SKM-1 (cell line): ENCODE measurements around the gene EDN3.
"Not testable (repeated sequence)": the region's sequence is repeated elsewhere in the genome, so short reads cannot be mapped to it uniquely, and the experiment has no call there.

Experiments used
- DNase-seq: peaks from one replicate; lab custom pipeline; 2025; ENCODE audit not compliant: unreplicated experiment; lab: John Stamatoyannopoulos, UW

The EDN3 gene

GRCh38 chr20:59334651-59335300, 34.4 kb downstream of the EDN3 start:
- DNase-seq: no peak

- no peak for DNase-seq
Measured at GRCh38 chr20:59335377-59335776, 35.0 kb downstream of the EDN3 start.

GRCh38 chr20:59336540-59336939, 36.1 kb downstream of the EDN3 start:
- DNase-seq: no peak

DNA sequence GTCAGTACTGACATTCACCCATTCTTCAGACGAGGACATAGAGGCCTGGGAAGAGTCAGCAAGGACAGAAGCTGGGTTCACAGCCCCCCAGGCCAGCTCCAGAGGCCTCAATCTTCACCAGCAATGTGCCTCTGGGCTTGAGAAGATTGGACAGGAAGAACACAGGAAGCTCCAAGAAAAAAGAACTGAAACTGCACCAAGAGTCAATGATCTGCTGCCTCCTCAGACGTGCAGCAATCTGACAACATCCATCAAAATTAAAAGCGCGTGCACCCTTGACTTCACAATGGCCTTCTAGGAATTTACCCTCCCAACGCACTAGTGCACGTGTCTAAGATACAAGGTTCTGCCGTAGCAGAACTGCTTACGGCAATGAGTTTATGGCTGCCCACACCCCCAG, 38.0 kb downstream of the EDN3 start:
- not testable (repeated sequence) for DNase-seq

DNA sequence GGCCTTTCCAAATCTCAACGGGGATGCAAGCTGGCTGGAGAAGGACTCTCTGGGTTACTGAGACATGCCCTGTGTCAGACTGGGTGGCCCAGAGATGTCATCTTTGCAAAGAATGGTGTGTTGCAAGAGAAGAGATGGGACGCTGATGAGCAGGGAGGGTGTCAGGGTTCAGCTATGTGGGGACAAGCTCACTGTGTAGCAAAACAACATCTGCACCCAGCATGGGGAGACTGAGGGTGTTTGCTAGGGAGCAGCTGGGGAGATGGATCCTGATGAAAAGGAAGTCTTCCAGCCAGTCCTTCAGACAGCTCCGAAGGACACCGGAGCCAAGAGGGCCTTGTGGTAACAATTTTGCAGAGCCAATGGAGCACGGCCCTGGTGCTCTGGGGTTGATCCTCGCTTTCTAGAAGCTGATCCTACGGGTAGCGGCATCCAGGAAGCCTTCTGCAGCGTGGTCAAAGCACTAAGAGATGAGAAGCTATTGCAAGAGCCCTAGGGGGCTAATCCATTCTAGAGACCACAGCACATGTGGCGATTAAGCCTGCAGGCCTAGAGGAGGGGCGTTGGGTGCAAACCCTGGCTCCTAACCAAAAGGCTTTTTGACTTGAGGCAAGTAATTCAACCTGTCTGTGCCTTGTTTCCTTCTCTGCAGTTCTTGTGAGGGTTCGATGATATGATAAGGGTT, 39.9 kb downstream of the EDN3 start:
- DNase-seq: no peak

- DNase-seq: not testable (repeated sequence)
Measured at GRCh38 chr20:59341285-59342022, 41.0 kb downstream of the EDN3 start.

DNA sequence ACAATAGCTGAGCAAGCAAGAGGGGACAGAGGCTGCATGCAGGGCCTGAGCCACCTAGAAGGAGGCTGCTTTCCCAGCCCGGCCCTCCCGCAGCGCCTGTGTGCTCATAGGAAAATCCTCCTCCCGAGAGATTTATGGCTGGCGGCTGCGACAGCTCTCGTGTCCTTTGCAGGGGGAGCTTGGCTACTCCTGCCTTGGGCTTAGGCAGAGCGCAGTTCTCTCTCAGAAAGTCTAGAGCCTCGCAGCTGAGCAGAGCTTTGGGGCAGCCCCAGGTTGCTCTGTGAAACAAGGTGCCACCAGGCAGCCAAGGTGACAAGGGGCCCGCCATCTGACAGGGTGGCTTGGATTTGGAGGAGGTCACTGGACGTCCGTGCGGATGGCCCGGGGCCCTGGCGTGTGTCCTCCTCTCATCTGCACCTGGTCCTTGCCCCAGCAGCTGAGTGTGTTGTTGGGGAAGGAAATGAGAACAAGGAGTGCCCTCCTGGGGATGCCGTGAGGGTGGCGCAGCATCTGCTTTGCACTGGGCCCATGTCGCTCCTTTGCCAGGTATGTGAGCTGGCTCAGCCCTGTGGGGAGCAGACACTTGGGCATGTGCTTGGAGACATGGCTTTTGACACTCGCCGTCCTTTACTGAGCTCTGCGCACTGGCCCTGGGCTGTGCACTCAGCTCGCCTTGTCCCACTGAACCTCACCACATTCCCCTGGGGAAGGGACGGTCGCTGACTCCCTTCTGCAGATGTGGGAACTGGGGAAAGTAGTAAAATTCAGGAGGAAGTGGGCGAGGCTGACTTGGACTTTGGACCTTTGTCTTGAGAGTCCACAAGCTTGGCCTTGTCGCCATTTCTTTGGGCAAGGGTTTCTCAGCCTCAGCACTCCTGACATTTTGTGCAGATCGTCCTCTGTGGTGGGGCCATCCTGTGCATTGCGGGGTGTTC, 41.9 kb downstream of the EDN3 start:
- DNase-seq: no peak

- DNase-seq: no peak
Measured at GRCh38 chr20:59346061-59346460, 45.6 kb downstream of the EDN3 start.

GRCh38 chr20:59349277-59349676, 48.9 kb downstream of the EDN3 start:
- no peak for DNase-seq

DNA sequence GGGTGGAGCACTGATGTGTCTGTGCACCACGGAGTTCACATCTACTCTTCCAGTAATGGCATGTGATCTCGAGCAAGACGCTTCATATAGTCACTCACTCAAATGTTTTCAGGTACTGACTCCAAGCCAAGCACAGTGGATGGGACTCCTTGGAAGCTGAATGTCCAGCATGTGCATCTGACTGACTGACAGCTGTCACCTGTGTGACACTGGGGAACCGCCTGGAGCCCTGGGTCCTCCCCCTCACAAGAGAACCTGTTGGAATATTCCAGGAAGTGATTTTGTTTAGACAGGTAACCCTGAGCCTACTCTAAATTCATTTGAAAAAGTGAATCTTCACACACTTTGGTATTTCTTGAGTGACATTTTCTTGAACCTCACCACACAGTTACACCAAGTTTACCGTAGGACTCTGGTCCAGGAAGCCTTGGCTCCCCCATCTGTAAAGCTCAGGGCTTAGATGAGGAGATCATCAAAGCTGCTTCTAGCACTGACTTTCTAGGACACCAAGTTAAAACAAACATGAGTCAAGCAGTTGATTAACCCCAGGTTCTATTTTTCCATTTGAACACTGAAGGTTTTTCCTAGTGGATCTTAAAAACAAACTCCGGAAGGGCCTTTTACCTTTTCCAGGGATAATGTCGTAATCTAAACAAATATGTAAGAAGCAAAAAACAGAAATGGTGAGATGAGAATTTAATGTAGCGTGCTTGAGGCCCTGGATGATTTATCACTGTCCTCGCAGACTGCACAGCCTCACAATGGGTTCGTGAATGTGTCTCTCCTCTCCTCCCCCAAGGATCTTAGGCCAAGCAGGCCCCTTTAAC, 50.1 kb downstream of the EDN3 start:
- DNase-seq: no peak

- no peak for DNase-seq
Measured at GRCh38 chr20:59351157-59352040, 51.0 kb downstream of the EDN3 start.

- no peak for DNase-seq
Measured at GRCh38 chr20:59352541-59352940, 52.1 kb downstream of the EDN3 start.

- DNase-seq: no peak
Measured at GRCh38 chr20:59352990-59353389, 52.6 kb downstream of the EDN3 start.

GRCh38 chr20:59354460-59354859, 54.0 kb downstream of the EDN3 start:
- DNase-seq: no peak

- DNase-seq: no peak
Measured at GRCh38 chr20:59355242-59355641, 54.8 kb downstream of the EDN3 start.

GRCh38 chr20:59356662-59357165, 56.3 kb downstream of the EDN3 start:
- no peak for DNase-seq

DNA sequence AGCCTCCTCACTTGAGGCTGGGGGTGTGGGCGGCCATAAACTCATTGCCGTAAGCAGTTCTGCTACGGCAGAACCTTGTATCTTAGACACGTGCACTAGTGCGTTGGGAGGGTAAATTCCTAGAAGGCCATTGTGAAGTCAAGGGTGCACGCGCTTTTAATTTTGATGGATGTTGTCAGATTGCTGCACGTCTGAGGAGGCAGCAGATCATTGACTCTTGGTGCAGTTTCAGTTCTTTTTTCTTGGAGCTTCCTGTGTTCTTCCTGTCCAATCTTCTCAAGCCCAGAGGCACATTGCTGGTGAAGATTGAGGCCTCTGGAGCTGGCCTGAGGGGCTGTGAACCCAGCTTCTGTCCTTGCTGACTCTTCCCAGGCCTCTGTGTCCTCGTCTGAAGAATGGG, 58.4 kb downstream of the EDN3 start:
- DNase-seq: not testable (repeated sequence)

DNA sequence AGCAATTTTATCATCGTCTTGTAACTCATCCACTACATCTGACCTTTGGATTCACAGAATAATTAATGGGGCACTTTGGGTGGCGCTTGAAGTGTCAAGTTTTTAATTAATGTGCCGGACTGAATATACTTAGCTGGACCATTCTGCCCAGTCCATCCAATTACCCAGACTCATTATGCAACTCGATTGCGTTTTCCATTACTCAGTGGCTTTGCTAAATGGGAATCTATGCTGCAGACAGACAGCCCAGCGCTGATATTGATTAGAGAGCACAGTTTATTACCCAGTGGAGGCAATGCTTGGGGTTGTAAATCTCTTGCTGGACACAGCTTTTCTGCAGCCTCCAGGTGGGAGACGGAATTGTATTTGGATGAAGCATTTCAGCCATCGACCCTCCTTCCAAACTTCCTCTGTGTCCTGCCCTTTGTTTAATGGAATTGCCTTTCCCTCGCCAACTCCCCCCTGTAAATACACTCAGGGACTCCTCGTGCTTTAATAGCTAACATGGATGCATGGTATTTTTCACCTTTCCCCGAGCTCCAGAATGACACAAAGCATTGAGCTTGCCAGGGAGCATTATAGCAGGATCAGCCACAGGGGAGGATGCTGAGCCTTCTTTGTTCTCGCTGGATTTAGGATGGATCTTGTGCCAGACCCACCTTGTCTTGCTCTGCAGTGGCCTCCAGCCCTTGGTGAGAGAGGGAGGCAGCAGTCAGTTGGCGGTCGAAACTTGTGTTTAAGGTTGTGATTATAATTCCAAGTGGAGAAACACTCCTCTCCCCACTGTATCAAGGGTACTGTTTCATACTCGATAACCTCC, 59.7 kb downstream of the EDN3 start:
- no peak for DNase-seq
